HEK293 (cell line): ENCODE results near the gene PRR35.

Experiments
- CTCF ChIA-PET: fragments of 350-600 bp; formaldehyde crosslinking; extraction: SDS; loops from one replicate; lab custom pipeline; 2021; ENCODE audit warnings: antibody characterized with exemption; lab: Yijun Ruan, JAX
- POLR2A ChIA-PET: fragments of 300-600 bp; formaldehyde crosslinking; extraction: SDS; loops from one replicate; lab custom pipeline; 2020; ENCODE audit warnings: antibody characterized with exemption, inconsistent platforms; lab: Yijun Ruan, JAX
- H3K27ac ChIP-seq: fragments of 200-500 bp; sonication (Bioruptor generic); 2 replicates; pipeline ENCODE4 v1.5.1; 2014; ENCODE audit warnings: low read depth, low read length, control low read depth, inconsistent platforms; ENCODE audit errors: extremely low read depth
- H3K36me3 ChIP-seq, 2 experiments: fragments of 200-500 bp in 1 of 2; sonication (Bioruptor generic) in 1 of 2; 1 replicate in 1 of 2; 2 replicates in 1 of 2; pipeline ENCODE4 v1.5.1; 2014 to 2017; ENCODE audit warnings: inconsistent platforms in 2 of 2, low read length in 2 of 2; ENCODE audit not compliant: control insufficient read depth in 2 of 2, insufficient read depth in 1 of 2
- H3K4me1 ChIP-seq: fragments of 200-500 bp; sonication (Bioruptor generic); 2 replicates; pipeline ENCODE4 v1.5.1; 2014; ENCODE audit warnings: mild to moderate bottlenecking, low read length, inconsistent platforms; ENCODE audit not compliant: control insufficient read depth, insufficient read depth
- H3K4me3 ChIP-seq: 2 replicates; pipeline ENCODE4 v1.5.1; 2011; ENCODE audit warnings: low read depth, mild to moderate bottlenecking, control low read depth, low read length, moderate library complexity
- H3K9me3 ChIP-seq: fragments of 200-500 bp; sonication (Bioruptor generic); 2 replicates; pipeline ENCODE4 v1.5.1; 2014; ENCODE audit warnings: low read depth, low read length, inconsistent platforms; ENCODE audit not compliant: control insufficient read depth, insufficient read depth
- ATF2 ChIP-seq: fragments of 450-650 bp; formaldehyde crosslinking; IDR thresholded peaks from 2 replicates; pipeline ENCODE4 v1.5.1; 2016; ENCODE audit warnings: missing biosample characterization, missing genetic modification characterization, low read depth
- BCL11B ChIP-seq: fragments of 450-650 bp; formaldehyde crosslinking; IDR thresholded peaks from 2 replicates; pipeline ENCODE4 v1.5.1; 2016; ENCODE audit warnings: low read depth, missing biosample characterization, missing genetic modification characterization
- GLI4 ChIP-seq: fragments of 450-650 bp; formaldehyde crosslinking; IDR thresholded peaks from 2 replicates; pipeline ENCODE4 v1.5.1; 2016; ENCODE audit warnings: missing biosample characterization, missing genetic modification characterization
- GLIS1 ChIP-seq: fragments of 450-650 bp; formaldehyde crosslinking; IDR thresholded peaks from 2 replicates; pipeline ENCODE4 v1.5.1; 2016; ENCODE audit warnings: missing biosample characterization, missing genetic modification characterization
- HOXC10 ChIP-seq: sonication (generic); formaldehyde crosslinking; IDR thresholded peaks from 2 replicates; pipeline ENCODE4 v1.8.1; 2023; ENCODE audit warnings: mild to moderate bottlenecking, missing genetic modification reagents
- KLF9 ChIP-seq: fragments of 450-650 bp; formaldehyde crosslinking; IDR thresholded peaks from 2 replicates; pipeline ENCODE4 v1.5.1; 2016; ENCODE audit warnings: missing biosample characterization, missing genetic modification characterization, low read depth
- PRDM10 ChIP-seq: fragments of 450-650 bp; formaldehyde crosslinking; IDR thresholded peaks from 2 replicates; pipeline ENCODE4 v1.5.1; 2016; ENCODE audit warnings: missing biosample characterization, missing genetic modification characterization
- SALL2 ChIP-seq: fragments of 450-650 bp; formaldehyde crosslinking; IDR thresholded peaks from 2 replicates; pipeline ENCODE4 v1.5.0; 2017; ENCODE audit warnings: missing biosample characterization, mild to moderate bottlenecking, missing genetic modification characterization, borderline replicate concordance
- ZBTB10 ChIP-seq: fragments of 450-650 bp; formaldehyde crosslinking; IDR thresholded peaks from 2 replicates; pipeline ENCODE4 v1.5.1; 2016; ENCODE audit warnings: missing biosample characterization, missing genetic modification characterization
- ZBTB21 ChIP-seq: fragments of 450-650 bp; formaldehyde crosslinking; IDR thresholded peaks from 2 replicates; pipeline ENCODE4 v1.5.1; 2017; ENCODE audit warnings: missing biosample characterization, missing genetic modification characterization
- ZFHX2 ChIP-seq: fragments of 450-650 bp; formaldehyde crosslinking; conservative IDR thresholded peaks from 2 replicates; pipeline ENCODE4 v1.5.1; 2016; ENCODE audit warnings: missing biosample characterization, missing genetic modification characterization
- ZNF138 ChIP-seq: fragments of 450-650 bp; formaldehyde crosslinking; IDR thresholded peaks from 2 replicates; pipeline ENCODE4 v1.5.1; 2016; ENCODE audit warnings: missing biosample characterization, missing genetic modification characterization, borderline replicate concordance
- ZNF280D ChIP-seq: fragments of 450-650 bp; formaldehyde crosslinking; IDR thresholded peaks from 2 replicates; pipeline ENCODE4 v1.5.1; 2016; ENCODE audit warnings: missing biosample characterization, missing genetic modification characterization
- ZNF391 ChIP-seq: fragments of 450-650 bp; formaldehyde crosslinking; IDR thresholded peaks from 2 replicates; pipeline ENCODE4 v1.5.1; 2016; ENCODE audit warnings: low read depth, missing biosample characterization, missing genetic modification characterization, borderline replicate concordance
- ZNF473 ChIP-seq: fragments of 450-650 bp; formaldehyde crosslinking; IDR thresholded peaks from 2 replicates; pipeline ENCODE4 v1.5.1; 2017; ENCODE audit warnings: missing biosample characterization, missing genetic modification characterization
- ZNF768 ChIP-seq: fragments of 450-650 bp; formaldehyde crosslinking; IDR thresholded peaks from 2 replicates; pipeline ENCODE4 v1.5.1; 2018; ENCODE audit warnings: missing biosample characterization, mild to moderate bottlenecking, missing genetic modification characterization
- ZNF830 ChIP-seq: fragments of 450-650 bp; IDR thresholded peaks from 2 replicates; pipeline ENCODE4 v1.5.0; 2018; ENCODE audit warnings: missing biosample characterization, missing genetic modification characterization, low read depth, mild to moderate bottlenecking, moderate library complexity

Gene PRR35

GRCh38 chr16:572865-573650 is 12.9 kb downstream of the PRR35 start (continued):
- no peak for TF ChIP-seq ZNF280D (tag by site-specific recombination)
- TF ChIP-seq ZNF768 (tag by site-specific recombination): no peak
- TF ChIP-seq PRDM10 (tag by site-specific recombination): no peak

GRCh38 chr16:574021-574760 is 14.0 kb downstream of the PRR35 start:
- POLR2A ChIA-PET: interaction anchor here (1.0 kb wide), 1 partner anchor 11 kb away, joined by 3 read pairs; no protein-coding TSS in a partner anchor
- CTCF ChIA-PET: interaction anchor here (0.6 kb wide), 1 partner anchor 172 kb away, joined by 4 read pairs; no protein-coding TSS in a partner anchor
- peaks cover 1% of the 10 kb centered on the region; the same call in 1 of the 2 replicates for H3K4me1 ChIP-seq
- peaks cover 0 to 48% of the 10 kb centered on the region in 2 experiments; a peak in 1 of 3 replicates for H3K36me3 ChIP-seq
- H3K4me3 ChIP-seq: no peak overlapping the region
- H3K9me3 ChIP-seq: no peaks in the 10 kb centered on the region
- no peak for TF ChIP-seq ZNF830 (tag by site-specific recombination)
- TF ChIP-seq KLF9 (tag by site-specific recombination): peak; percentile 46; the same call in 1 of the 2 replicates
- no peak overlapping the region for H3K27ac ChIP-seq

- Histone ChIP-seq H3K27ac (no peak overlapping the region), H3K9me3 (no peaks in the 10 kb centered on the region), H3K4me1 (no peaks in the 10 kb centered on the region), H3K36me3 (peaks cover 0 to 56% of the 10 kb centered on the region in 2 experiments; a peak in 1 of 3 replicates), H3K4me3 (no peak overlapping the region)
- ChIA-PET POLR2A (no interaction called here), CTCF (interaction anchor here (0.9 to 1.1 kb wide), 2 partner anchors 74 to 184 kb away, joined by 3 to 4 read pairs; partner anchors contain the start of gene WDR90)
- TF ChIP-seq ZBTB21 (tag by site-specific recombination) (no peak), ZBTB10 (no peak), BCL11B (no peak), ZFHX2 (peak; percentile 70), GLI4 (tag by site-specific recombination) (no peak), ZNF138 (tag by site-specific recombination) (no peak), SALL2 (tag by site-specific recombination) (no peak), ZNF391 (tag by site-specific recombination) (no peak), GLIS1 (tag by site-specific recombination) (peak; percentile 79), HOXC10 (CRISPR knock-in tag) (no peak), ATF2 (tag by site-specific recombination) (no peak), ZNF473 (tag by site-specific recombination) (no peak)
Measured at GRCh38 chr16:575354-576196, 15.4 kb downstream of the PRR35 start.
